ENCODE measurements around the gene MIAT.

GRCh38 chr22:26629988-26630761 is 27.2 kb upstream of the MIAT start:
- TF ChIP-seq, protein P1, sequence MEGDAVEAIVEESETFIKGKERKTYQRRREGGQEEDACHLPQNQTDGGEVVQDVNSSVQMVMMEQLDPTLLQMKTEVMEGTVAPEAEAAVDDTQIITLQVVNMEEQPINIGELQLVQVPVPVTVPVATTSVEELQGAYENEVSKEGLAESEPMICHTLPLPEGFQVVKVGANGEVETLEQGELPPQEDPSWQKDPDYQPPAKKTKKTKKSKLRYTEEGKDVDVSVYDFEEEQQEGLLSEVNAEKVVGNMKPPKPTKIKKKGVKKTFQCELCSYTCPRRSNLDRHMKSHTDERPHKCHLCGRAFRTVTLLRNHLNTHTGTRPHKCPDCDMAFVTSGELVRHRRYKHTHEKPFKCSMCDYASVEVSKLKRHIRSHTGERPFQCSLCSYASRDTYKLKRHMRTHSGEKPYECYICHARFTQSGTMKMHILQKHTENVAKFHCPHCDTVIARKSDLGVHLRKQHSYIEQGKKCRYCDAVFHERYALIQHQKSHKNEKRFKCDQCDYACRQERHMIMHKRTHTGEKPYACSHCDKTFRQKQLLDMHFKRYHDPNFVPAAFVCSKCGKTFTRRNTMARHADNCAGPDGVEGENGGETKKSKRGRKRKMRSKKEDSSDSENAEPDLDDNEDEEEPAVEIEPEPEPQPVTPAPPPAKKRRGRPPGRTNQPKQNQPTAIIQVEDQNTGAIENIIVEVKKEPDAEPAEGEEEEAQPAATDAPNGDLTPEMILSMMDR (IDR thresholded peaks at IDR 0.05; ENCODE audit: poor library complexity) = no peak
- TF ChIP-seq EZH2 (IDR thresholded peaks at IDR 0.05; ENCODE audit: borderline replicate concordance) (no peak), EZH2phosphoT487 (IDR thresholded peaks at IDR 0.05; ENCODE audit: low read depth, severe bottlenecking, unreplicated experiment) (no peak)
